Stimulated activated memory B cell treated with anti-CD40 and anti-IgM and Interleukin-4, amounts not matched to agents 10 μg/mL and 1 μg/mL and 100 μg/mL, for 72 hours (primary cell): ENCODE results near the gene LOXL3.
A peak's percentile ranks its signal among the peaks of the same experiment; 100 is the strongest.

Source experiments
- ATAC-seq: fragments of 150-1000 bp; cut with Tn5 transposase; 2 replicates; pipeline ENCODE4 v1.10.0; 2021
- H3K27ac Mint-ChIP-seq: one replicate; pipeline ENCODE4 v1.8.0; 2022; ENCODE audit warnings: mild to moderate bottlenecking, mixed read lengths
- H3K27me3 Mint-ChIP-seq: one replicate; pipeline ENCODE4 v1.8.0; 2022; ENCODE audit warnings: mixed read lengths
- H3K36me3 Mint-ChIP-seq: one replicate; pipeline ENCODE4 v1.8.0; 2022; ENCODE audit warnings: mixed read lengths
- H3K4me1 Mint-ChIP-seq: one replicate; pipeline ENCODE4 v1.8.0; 2022; ENCODE audit warnings: mixed read lengths
- H3K4me3 Mint-ChIP-seq: one replicate; pipeline ENCODE4 v1.8.0; 2022; ENCODE audit warnings: mild to moderate bottlenecking, moderate library complexity, mixed read lengths
- H3K9me3 Mint-ChIP-seq: one replicate; pipeline ENCODE4 v1.8.0; 2022; ENCODE audit warnings: mixed read lengths

Gene LOXL3

DNA sequence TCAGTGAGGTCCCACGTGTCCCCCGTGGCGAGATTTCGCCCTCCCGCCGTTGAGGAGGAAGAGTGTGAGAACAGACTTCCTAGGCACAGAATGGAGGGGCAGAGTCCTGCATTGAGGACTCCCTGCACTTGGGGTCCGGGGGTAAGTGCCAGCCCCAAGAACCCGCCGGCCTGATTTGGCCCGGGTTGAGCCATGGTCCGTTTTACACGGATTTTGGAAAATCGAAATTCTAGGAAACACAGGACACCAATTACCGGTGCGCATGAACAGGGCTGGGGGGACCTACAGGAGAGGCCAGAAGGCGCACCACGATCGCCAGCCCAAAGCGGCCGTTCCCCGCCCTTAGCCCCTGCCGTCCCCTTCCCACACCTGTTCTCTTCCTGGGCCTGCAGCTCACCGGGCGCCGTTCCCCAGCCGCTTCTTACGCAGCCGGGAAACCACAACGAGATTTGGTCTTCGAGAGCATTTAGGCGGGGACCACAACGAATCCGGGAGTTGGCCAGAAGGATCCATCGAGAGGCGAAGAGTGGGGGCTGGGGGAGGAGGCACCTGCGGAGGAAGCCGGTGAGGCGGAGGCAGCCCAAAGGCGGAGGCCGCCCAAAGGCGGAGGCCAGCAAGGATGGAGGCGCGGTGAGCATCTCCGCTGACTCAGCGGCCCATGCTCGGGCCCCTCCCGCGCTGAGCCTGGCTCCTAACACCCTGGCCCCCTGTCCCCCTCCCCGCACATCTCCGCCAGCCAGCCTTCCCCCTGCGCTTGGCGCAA lies 40.0 kb downstream of the LOXL3 start:
- H3K4me1 Mint-ChIP-seq, result peaks cover 21% of the 10 kb centered on the region
- no peak overlapping the region for H3K4me3 Mint-ChIP-seq
- H3K27ac Mint-ChIP-seq, result no peak overlapping the region
- no peaks in the 10 kb centered on the region for H3K9me3 Mint-ChIP-seq
- no peaks in the 10 kb centered on the region for H3K36me3 Mint-ChIP-seq
- no peak for ATAC-seq
- H3K27me3 Mint-ChIP-seq, result peaks cover 65% of the 10 kb centered on the region

DNA sequence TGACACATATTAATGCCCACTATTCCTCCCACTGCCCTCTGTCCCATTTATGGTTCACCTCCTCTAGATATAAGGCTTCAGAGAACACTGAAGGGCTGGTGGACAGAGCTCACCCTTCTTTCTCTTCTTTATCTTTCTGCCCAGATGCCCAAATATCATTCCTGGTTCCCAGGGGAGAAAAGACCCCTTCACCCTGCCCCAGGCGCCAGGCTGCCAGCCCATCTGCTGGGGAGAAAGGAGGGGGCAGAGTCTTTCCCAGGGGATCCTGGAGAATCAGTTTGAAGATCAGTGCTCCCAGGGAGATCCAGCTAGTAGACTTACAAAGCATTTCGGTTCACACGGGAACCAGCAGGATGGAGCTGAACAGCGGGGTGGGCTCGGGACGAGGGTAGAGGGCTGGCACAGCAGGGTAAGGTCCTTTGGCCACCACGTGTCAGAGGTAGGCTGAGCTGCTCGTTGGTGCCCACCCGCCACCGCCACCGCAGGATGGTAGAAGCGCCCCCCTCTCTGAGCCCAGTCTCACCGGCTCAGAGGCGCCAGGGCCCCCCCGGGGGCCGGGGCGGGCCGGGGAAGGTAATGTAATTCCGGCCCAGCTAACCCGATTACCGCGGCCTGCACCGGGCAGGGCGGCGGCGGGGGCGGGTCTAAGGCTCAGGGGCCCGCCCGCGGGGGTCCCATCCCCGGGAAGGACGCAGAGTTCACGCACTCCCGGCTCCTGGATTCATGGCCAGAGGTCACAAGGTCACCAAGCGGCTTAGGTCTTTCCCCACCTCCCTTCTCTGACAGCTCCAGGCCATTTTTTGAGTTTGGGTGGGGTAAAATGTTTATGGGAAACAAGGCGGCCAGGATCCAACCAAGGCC lies 40.8 kb downstream of the LOXL3 start:
- H3K27me3 Mint-ChIP-seq, result peaks cover 57% of the 10 kb centered on the region
- ATAC-seq, result no peak
- no peaks in the 10 kb centered on the region for H3K36me3 Mint-ChIP-seq
- no peaks in the 10 kb centered on the region for H3K9me3 Mint-ChIP-seq
- peaks cover 29% of the 10 kb centered on the region for H3K4me1 Mint-ChIP-seq
- H3K27ac Mint-ChIP-seq, result no peak overlapping the region
- H3K4me3 Mint-ChIP-seq, result no peak overlapping the region

DNA sequence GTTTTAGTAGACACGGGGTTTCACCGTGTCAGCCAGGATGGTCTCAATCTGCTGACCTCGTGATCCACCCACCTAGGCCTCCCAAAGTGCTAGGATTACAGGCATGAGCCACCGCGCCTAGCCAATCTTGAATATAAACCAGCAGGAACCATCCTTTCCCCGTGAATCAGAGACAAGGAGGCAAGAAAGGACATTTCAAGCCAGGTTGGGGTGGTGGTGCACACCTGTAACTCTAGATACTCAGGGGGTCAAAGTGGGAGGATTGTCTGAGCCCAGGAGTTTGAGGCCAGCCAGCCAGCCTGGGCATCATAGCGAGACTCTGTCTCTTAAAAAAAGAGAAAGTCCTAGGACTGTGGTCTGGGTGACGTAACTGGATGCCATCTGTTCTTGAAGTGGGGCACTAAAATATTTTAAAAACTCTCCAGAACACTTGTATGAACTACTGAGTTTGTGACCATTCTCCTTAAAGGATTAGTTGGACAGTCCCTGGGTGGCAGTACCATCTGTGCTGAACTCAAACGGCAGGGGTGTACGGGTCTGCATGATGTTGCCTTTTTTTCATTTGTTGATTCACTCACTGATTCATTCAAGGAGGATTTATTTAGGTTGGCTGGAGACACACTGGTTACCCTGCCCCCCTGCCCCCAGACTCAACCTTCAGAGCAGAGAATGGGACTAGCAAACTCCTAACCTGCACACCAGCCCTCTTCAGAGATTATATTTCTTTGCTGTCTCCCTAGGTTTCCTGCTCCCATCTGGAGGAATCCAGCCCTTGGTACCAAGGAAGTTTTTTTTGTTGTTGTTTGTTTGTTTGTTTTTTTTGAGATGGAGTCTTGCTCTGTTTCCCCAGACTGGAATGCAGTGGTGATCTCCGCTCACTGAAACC lies 42.4 kb downstream of the LOXL3 start:
- ATAC-seq, result no peak
- H3K4me1 Mint-ChIP-seq, result peaks cover 33% of the 10 kb centered on the region
- no peaks in the 10 kb centered on the region for H3K9me3 Mint-ChIP-seq
- no peak overlapping the region for H3K27ac Mint-ChIP-seq
- peaks cover 4% of the 10 kb centered on the region for H3K36me3 Mint-ChIP-seq
- no peak overlapping the region for H3K4me3 Mint-ChIP-seq
- peaks cover 40% of the 10 kb centered on the region for H3K27me3 Mint-ChIP-seq

DNA sequence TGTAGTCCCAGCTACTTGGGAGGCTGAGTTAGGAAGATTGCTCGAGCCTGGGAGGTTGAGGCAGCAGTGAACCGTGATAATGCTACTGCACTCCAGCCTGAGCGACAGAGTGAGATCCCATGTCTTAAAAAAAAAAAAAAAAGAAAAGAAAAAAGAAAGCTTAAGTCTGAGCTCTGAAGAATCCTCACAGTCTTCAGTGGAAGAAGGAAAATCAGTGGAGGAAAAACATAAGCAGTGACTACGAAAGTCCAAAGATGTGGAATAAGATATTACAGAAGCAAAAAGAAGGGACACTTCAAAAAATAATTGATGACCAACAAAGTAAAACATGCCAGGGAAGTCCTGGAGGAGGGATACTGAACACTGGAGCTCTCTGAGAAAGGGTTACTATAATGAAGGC lies 43.5 kb downstream of the LOXL3 start:
- Mint-ChIP-seq H3K4me3 (no peak overlapping the region), H3K36me3 (peaks cover 12% of the 10 kb centered on the region), H3K9me3 (no peaks in the 10 kb centered on the region), H3K4me1 (peaks cover 32% of the 10 kb centered on the region), H3K27ac (no peak overlapping the region), H3K27me3 (peaks cover 30% of the 10 kb centered on the region)
- ATAC-seq, result no peak

DNA sequence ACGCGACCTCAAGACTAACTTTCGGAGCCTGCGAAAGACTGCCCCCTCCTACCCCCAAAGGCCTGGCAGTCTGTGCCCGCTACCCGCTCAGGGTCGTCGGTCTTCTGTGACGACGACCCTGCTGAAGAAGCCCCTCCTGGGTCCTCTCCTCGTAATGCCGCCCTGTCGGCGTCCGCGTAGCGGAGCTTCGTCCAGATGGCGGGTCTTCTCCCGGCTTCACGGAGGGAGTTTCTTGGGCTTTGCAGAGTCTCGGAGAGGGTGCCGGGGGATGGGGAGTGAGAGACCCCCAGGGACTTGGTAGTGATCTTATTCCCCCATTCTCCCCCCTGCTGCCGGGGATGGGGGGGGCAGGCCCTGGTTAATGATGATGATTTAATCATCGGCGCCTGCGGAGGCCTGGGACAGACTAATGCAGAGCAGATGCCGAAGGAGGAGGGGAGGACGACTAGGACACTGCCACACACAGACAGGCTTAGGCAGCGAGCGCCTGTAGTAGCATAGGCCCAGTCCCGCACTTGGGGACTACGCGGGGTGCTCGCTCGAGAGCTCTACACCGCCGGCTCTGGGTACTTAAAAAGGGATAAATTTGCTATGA lies 45.7 kb downstream of the LOXL3 start:
- peaks cover 26% of the 10 kb centered on the region for H3K27me3 Mint-ChIP-seq
- peak overlapping the region; percentile 97 for H3K27ac Mint-ChIP-seq
- peaks cover 47% of the 10 kb centered on the region for H3K4me1 Mint-ChIP-seq
- peak; percentile 22 for ATAC-seq
- H3K4me3 Mint-ChIP-seq, result peak overlapping the region; percentile 89
- peaks cover 24% of the 10 kb centered on the region for H3K36me3 Mint-ChIP-seq
- H3K9me3 Mint-ChIP-seq, result no peaks in the 10 kb centered on the region

DNA sequence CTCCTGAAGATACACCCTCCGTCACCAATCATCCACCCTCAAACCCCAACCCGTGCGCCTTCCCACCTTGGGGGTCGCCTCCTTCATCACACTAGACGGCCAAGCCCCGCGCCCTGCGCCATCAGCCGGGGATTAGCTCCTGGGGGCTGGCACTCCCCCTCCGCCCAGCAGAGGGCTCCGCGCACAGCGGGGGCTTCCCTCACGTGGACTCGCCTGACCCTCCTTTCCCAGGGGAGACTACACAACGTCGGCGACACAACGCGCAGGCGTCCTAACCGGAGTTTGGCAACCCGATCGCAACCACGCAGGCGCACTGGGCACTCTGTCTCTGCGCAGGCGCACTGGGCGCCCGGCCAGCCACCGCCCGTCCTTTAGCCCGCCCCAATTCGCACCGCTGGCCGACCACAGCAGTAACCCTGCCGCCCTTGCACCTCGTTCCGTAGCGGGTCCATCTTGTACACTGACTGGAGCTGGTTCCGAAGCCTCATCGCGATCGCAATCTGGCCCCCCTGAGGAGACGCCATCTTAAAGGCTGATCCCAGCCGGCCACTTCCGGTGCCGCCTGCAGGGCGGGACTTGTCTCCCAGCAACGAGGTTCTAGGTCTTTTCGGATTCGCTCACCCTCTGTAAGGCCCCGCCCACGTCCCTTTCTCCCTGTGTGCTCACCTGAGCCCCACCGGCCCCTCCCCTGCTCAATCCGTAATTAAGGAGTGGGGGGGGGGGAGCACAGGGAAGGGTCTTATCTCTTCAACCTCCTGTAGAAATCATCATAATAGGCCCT lies 46.4 kb downstream of the LOXL3 start, which contains the start of gene PCGF1:
TSS of gene PCGF1 (minus strand) at position 551 of the 781 bp plus-strand sequence. CDS start at position 524, 27 bp downstream.
- Mint-ChIP-seq H3K4me1 (peaks cover 53% of the 10 kb centered on the region), H3K4me3 (peak within 1 kb of the TSS; percentile 89), H3K9me3 (no peaks in the 10 kb centered on the region), H3K27ac (peak within 1 kb of the TSS; percentile 97), H3K36me3 (peaks cover 24% of the 10 kb centered on the region), H3K27me3 (peaks cover 20% of the 10 kb centered on the region)
- peak; percentile 95 for ATAC-seq

DNA sequence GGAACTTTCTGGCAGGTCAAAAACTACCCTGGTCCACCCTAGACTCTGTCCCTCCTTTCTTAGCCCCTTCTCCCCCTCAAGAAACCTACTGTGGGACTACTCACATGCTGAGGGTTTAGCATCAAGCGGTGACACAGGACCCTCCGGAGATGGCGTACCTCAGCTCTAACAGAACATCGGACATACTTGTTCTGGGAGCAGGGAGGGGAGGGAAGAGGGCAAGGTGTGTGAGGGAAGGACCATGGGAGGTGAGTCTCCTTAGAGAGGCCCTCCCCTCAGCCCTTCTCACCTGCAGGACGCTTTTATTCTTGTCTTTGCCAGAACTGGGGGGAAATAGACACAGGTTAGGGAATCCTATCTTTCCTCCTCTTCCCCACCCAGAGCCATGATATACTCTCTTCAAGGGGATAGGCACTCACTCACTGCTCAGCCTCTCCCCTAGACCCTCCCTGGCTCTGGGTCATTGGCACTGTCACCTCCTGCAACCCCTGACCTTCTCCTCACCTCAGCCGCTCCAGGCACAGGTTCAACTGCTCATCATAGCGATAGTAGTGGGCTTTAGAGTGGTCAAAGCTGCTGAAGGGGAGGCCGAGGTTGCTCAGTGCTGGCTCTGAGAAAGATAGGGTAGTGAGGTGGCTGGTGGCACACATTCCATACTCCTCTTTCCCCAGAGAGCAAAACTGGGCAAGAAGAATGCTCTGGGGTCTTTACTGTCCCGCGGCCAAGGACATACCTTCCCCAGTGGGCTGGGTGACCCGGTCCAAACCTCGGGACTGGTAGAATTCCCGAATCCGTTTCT lies 48.1 kb downstream of the LOXL3 start:
- Mint-ChIP-seq H3K4me3 (no peak overlapping the region), H3K4me1 (peaks cover 63% of the 10 kb centered on the region)
- no peak for ATAC-seq

DNA sequence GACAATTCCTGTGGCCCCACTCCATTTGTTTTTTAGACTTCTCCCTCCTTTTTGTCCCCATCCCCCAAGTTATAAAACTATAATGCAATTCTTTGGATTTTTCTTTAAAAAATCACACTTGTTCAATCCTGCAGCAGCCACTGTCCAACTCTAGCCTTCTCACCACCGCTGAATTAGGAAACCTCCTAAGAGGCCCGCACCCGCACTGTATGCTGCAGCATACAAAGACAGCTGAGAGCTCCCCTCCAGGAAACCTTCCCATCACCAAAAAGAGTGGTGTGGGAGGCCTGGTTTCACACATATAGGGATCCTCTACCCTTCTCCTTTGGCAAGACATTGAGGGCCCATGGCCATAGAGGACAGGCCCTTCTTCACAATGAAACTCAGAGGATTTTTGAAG lies 49.2 kb downstream of the LOXL3 start:
- no peak for ATAC-seq
- Mint-ChIP-seq H3K4me1 (peaks cover 70% of the 10 kb centered on the region), H3K4me3 (peak overlapping the region; percentile 76), H3K27me3 (peaks cover 39% of the 10 kb centered on the region), H3K9me3 (no peaks in the 10 kb centered on the region), H3K27ac (peak overlapping the region; percentile 80), H3K36me3 (peaks cover 24% of the 10 kb centered on the region)

More for the DNA sequence above, 48.1 kb downstream of the LOXL3 start:
- peaks cover 28% of the 10 kb centered on the region for H3K27me3 Mint-ChIP-seq
- H3K27ac Mint-ChIP-seq, result peak overlapping the region; percentile 80
- no peaks in the 10 kb centered on the region for H3K9me3 Mint-ChIP-seq
- peaks cover 24% of the 10 kb centered on the region for H3K36me3 Mint-ChIP-seq

DNA sequence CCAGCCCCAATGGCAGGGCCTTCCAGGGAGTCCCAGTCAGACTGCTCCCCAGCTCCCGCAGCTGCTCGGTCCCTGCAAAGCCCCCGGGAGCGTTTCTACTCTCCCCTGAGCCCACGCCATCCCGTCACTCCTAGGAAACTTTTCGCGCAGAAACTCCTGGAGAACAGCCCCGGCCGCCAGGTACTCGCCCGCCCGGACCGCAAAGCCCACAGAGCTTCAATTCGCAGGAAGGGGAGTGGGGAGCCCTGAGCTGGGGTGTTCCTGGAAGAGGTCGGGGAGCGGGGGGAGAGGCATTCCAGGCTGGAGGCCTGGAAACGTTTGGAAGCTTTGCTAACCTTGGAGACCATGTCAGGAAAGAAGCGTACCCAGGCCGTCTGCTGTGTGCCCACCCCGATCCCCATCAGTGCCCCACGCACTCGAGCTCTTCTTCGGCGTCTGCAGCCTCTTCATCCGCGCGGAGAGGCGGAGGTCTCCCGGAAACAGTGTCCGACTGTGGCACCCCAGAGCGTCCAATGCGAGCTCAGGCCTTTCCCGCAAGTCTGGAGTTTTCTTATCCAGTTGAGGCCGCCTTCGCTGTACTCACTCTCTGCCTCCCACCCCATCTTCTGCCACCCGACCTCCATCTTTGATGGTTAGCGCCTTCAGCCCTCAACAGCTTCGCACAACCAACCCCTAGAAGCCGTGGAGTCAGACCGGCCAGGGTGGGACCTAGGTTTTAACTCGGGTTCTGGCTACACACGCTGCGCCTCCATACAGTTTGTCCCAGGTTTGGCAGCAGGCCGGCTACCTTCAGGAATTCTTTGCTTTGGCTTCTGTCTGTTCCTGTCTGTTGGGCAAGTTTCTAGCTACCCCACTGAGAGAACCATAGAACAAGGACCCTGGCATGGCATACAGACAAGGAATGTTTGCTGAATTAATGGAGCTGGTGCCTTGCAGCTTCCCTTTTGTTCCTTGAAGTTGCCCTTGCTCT lies 50.0 kb downstream of the LOXL3 start:
- H3K27ac Mint-ChIP-seq, result peak overlapping the region; percentile 80

DNA sequence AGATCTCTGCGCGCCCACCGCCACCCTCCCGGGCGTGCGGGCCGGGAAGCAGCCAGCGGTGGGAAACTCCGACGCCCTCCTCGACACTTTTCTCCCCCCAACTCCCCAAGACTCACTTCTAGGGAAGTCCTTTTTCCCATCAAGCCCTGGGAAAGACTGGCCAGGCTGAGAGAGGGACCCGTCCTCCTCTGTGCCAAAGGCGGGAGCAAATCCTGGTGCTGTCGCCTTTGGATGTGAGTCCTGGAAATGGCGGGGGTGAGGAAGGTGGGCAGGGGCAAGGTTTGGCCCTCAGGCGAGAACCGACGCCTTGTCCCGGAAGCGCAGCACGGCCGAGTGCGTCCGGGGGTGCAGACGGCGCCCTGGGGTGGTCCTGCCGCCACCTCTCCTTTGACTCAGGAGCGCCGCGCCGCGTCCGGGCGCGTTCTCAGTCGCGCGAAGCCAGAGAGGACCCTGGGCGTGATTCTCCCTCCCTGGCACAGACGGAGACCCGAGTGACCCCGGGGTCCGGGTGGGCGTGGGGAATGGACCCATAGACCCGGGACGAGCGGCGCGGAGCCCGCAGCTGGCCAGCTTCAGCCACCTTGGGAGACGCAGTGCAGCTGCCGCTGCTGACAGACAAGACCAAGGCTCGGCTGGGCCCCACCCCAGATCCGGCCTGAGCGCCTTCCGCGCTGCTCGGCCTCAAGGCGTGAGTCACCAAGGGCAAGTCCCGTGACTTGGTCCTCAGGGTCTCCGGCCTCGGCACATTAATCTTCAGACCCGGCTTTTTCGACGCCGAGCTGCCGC lies 50.8 kb downstream of the LOXL3 start:
- H3K36me3 Mint-ChIP-seq, result peaks cover 24% of the 10 kb centered on the region
- ATAC-seq, result peak; percentile 61
- H3K27me3 Mint-ChIP-seq, result peaks cover 56% of the 10 kb centered on the region
- H3K4me3 Mint-ChIP-seq, result peak overlapping the region; percentile 76
- H3K4me1 Mint-ChIP-seq, result peaks cover 76% of the 10 kb centered on the region
- no peaks in the 10 kb centered on the region for H3K9me3 Mint-ChIP-seq
- H3K27ac Mint-ChIP-seq, result peak overlapping the region; percentile 80

More for the DNA sequence above, 50.0 kb downstream of the LOXL3 start:
- peaks cover 76% of the 10 kb centered on the region for H3K4me1 Mint-ChIP-seq
- ATAC-seq, result no peak
- H3K4me3 Mint-ChIP-seq, result peak overlapping the region; percentile 76
- peaks cover 47% of the 10 kb centered on the region for H3K27me3 Mint-ChIP-seq
- no peaks in the 10 kb centered on the region for H3K9me3 Mint-ChIP-seq
- peaks cover 24% of the 10 kb centered on the region for H3K36me3 Mint-ChIP-seq

DNA sequence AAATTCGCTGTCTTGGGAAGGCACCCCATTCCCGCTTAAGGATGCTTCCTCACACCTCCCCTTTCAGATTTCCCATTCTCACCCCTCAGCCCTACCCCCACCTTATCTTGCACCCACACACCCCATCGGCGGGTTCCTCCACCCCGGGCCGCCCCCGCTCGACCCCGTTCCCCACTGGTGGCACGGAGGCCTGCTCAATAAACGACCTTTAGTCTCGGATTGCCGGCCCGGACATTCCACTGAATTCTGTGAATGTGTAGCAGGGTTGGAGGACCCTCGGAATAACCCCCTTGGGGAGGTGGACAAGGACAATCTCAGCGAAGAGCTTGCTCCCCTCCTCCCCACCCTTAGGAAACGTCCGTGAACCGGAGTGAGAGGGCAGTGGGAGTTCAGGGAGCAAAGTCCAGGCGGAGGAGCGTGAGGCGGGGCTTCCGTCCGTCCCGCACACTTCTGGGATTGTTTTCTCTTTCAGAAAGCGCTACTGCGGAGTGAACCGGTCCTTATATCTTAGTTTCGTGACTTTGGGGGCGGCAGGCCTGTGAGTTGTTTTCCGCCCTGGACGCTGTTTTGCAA lies 51.5 kb downstream of the LOXL3 start:
- peak overlapping the region; percentile 80 for H3K27ac Mint-ChIP-seq
- peaks cover 24% of the 10 kb centered on the region for H3K36me3 Mint-ChIP-seq
- peak overlapping the region; percentile 76 for H3K4me3 Mint-ChIP-seq
- ATAC-seq, result no peak
- no peaks in the 10 kb centered on the region for H3K9me3 Mint-ChIP-seq
- peaks cover 62% of the 10 kb centered on the region for H3K27me3 Mint-ChIP-seq
- H3K4me1 Mint-ChIP-seq, result peaks cover 81% of the 10 kb centered on the region
